GM12878 (cell line): Measurements from ENCODE around the gene CD83. TPM values are rescaled to one million over a fixed set of nuclear protein-coding genes. Genes with fewer than 3 reads are reported as not detected.

Experiments
- ATAC-seq: fragments of 200-7000 bp; cut with Tn5 transposase; 3 replicates; pipeline ENCODE4 v1.9.1; 2020; ENCODE audit warnings: mild to moderate bottlenecking, moderate library complexity
- BruUV-seq: library from RNA; stranded (reverse); fragments of 400-500 nt; replicated peaks from 2 replicates; lab custom pipeline; 2021; lab: Mats Ljungman, UMichigan
- CTCF ChIA-PET: fragments of 300-600 bp; sonication (Branson Sonifier 250); formaldehyde crosslinking; extraction: SDS; loops from one replicate; lab custom pipeline; 2021; ENCODE audit warnings: inconsistent platforms; lab: Yijun Ruan, JAX
- POLR2A ChIA-PET: fragments of 350-600 bp; formaldehyde crosslinking; extraction: SDS; loops from one replicate; lab custom pipeline; 2021; ENCODE audit warnings: inconsistent platforms; lab: Charles Lee
- RAD21 ChIA-PET: fragments of 300-600 bp; sonication (Branson Sonifier 250); formaldehyde crosslinking; loops from one replicate; lab custom pipeline; 2023; ENCODE audit warnings: antibody characterized with exemption; ENCODE audit not compliant: unreplicated experiment; lab: Charles Lee
- SMC1A ChIA-PET: fragments of 300-600 bp; sonication (Branson Sonifier 250); formaldehyde crosslinking; loops from one replicate; lab custom pipeline; 2023; ENCODE audit not compliant: unreplicated experiment, uncharacterized antibody; lab: Charles Lee
- DNase-seq: peaks from one replicate; pipeline ENCODE4 v3.0.0-alpha.2; 2011; ENCODE audit warnings: low read depth, low spot score
- FAIRE-seq: peaks from 3 replicates; lab custom pipeline; 2011; peaks lifted over from hg19 to GRCh38; lab: Jason Lieb, UNC
- H2AFZ ChIP-seq: 2 replicates; pipeline ENCODE4 v1.6.0; 2011; ENCODE audit warnings: low read depth, low read length, control low read depth; ENCODE audit not compliant: control insufficient read depth
- H3K27ac ChIP-seq: 2 replicates; pipeline ENCODE4 v1.5.1; 2011; ENCODE audit warnings: control low read depth; ENCODE audit not compliant: control insufficient read depth, insufficient read depth
- H3K27me3 ChIP-seq, 2 experiments: replicated peaks in 1 of 2; 2 replicates each; pipeline versions ENCODE4 v1.6.0 to v1.6.1; 2011; ENCODE audit warnings: low read length in 1 of 2; ENCODE audit not compliant: control insufficient read depth in 2 of 2, insufficient read depth in 2 of 2
- H3K36me3 ChIP-seq, 2 experiments: 2 replicates each; pipeline ENCODE4 v1.5.1; 2011; ENCODE audit warnings: low read length in 1 of 2; ENCODE audit not compliant: control insufficient read depth in 2 of 2, insufficient read depth in 2 of 2
- H3K4me1 ChIP-seq: 2 replicates; pipeline ENCODE4 v1.6.1; 2011; ENCODE audit warnings: mild to moderate bottlenecking, low read length, moderate library complexity, mixed read lengths; ENCODE audit not compliant: control insufficient read depth, insufficient read depth
- H3K4me2 ChIP-seq: 2 replicates; pipeline ENCODE4 v1.6.0; 2011; ENCODE audit warnings: control low read depth; ENCODE audit not compliant: control insufficient read depth, insufficient read depth
- H3K4me3 ChIP-seq: fragments of 200-600 bp; sonication (generic); 2 replicates; pipeline ENCODE4 v1.5.1; 2016
- H3K79me2 ChIP-seq: 2 replicates; pipeline ENCODE4 v1.6.0; 2011; ENCODE audit warnings: low read length; ENCODE audit not compliant: control insufficient read depth, insufficient read depth
- H3K9ac ChIP-seq: 2 replicates; pipeline ENCODE4 v1.8.0; 2011; ENCODE audit warnings: low read length, control low read depth, mixed read lengths; ENCODE audit not compliant: control insufficient read depth, insufficient read depth
- H3K9me3 ChIP-seq: replicated peaks from 3 replicates; pipeline ENCODE4 v1.5.1; 2011; ENCODE audit warnings: mild to moderate bottlenecking, low read length; ENCODE audit not compliant: control insufficient read depth, insufficient read depth
- H4K20me1 ChIP-seq: 2 replicates; pipeline ENCODE4 v1.6.0; 2011; ENCODE audit not compliant: control insufficient read depth, insufficient read depth
- EP300 ChIP-seq, 2 experiments: fragments of 150-350 bp in 1 of 2; IDR thresholded peaks; 2 replicates each; pipeline ENCODE4 v1.6.1; 2011 to 2012; ENCODE audit warnings: low read depth in 2 of 2, low read length in 2 of 2, borderline replicate concordance in 1 of 2, improper control_type of control experiment in 1 of 2, inconsistent platforms in 1 of 2; ENCODE audit not compliant: control insufficient read depth in 1 of 2
- KLF5 ChIP-seq: fragments of 450-650 bp; IDR thresholded peaks from 2 replicates; pipeline ENCODE4 v1.6.1; 2014; ENCODE audit warnings: mild to moderate bottlenecking; ENCODE audit not compliant: partially characterized antibody
- POU2F2 ChIP-seq: IDR thresholded peaks from 3 replicates; pipeline ENCODE4 v1.6.1; 2011; ENCODE audit warnings: low read depth, mild to moderate bottlenecking, low read length, borderline replicate concordance
- RAD51 ChIP-seq: fragments of 450-650 bp; IDR thresholded peaks from 2 replicates; pipeline ENCODE4 v1.6.1; 2016; ENCODE audit warnings: moderate library complexity, mild to moderate bottlenecking, inconsistent platforms
- RELB ChIP-seq: fragments of 450-650 bp; IDR thresholded peaks from 2 replicates; pipeline ENCODE4 v1.6.1; 2017; ENCODE audit warnings: low read depth, mild to moderate bottlenecking, moderate library complexity
- SMARCA5 ChIP-seq: fragments of 450-650 bp; IDR thresholded peaks from 2 replicates; pipeline ENCODE4 v1.6.1; 2017; ENCODE audit warnings: mild to moderate bottlenecking
- SP1 ChIP-seq: IDR thresholded peaks from one replicate; pipeline ENCODE4 v1.6.1; 2011; ENCODE audit warnings: low read depth, low read length
- SPI1 ChIP-seq: IDR thresholded peaks from 2 replicates; pipeline ENCODE4 v1.6.1; 2011; ENCODE audit warnings: low read depth, mild to moderate bottlenecking, low read length, moderate library complexity, borderline replicate concordance; ENCODE audit not compliant: insufficient read depth
- TARDBP ChIP-seq: IDR thresholded peaks from 2 replicates; pipeline ENCODE4 v1.6.1; 2016; ENCODE audit warnings: borderline replicate concordance
- ZNF207 ChIP-seq: fragments of 450-650 bp; IDR thresholded peaks from 2 replicates; pipeline ENCODE4 v1.6.1; 2014; ENCODE audit warnings: antibody characterized with exemption, mild to moderate bottlenecking, borderline replicate concordance
- ZNF592 ChIP-seq: fragments of 450-650 bp; IDR thresholded peaks from 2 replicates; pipeline ENCODE4 v1.6.1; 2017; ENCODE audit warnings: mild to moderate bottlenecking, moderate library complexity
- WGBS: methylation state at CpG from one replicate; pipeline ENCODE4 v1.1.6; 2016; ENCODE audit warnings: low lambda C conversion rate; ENCODE audit not compliant: insufficient replicate concordance, insufficient coverage; ENCODE audit errors: missing lambda C conversion rate; 5-methylcytosine and 5-hydroxymethylcytosine counted together
- in situ Hi-C: fragments of 300-500 bp; cut with MboI; formaldehyde crosslinking; loops from 9 replicates; pipeline ENCODE4 v1.14.3; 2018; ENCODE audit warnings: mixed read lengths
- intact Hi-C: fragments of 100-400 bp; cut with micrococcal nuclease; formaldehyde crosslinking; loops from one replicate; pipeline ENCODE4 v1.14.2; 2022; ENCODE audit not compliant: unreplicated experiment
- polyA plus RNA-seq, 11 experiments: library from polyadenylated mRNA; depleted of rRNA in 4 of 11; unstranded in 6 of 11; stranded (reverse) in 5 of 11; fragments of >200 nt; fragmentation: Nextera tagmentation in 4 of 11; fragmentation: Illumina TruSeq in 1 of 11; extraction: Ambion mirVana in 4 of 11; extraction: Trizol in 1 of 11; gene quantifications; 1 replicate in 1 of 11; 2 replicates in 10 of 11; pipeline versions ENCODE4 v1.2.1 to v1.2.3, GENCODE V29; 2011 to 2016; ENCODE audit warnings: inconsistent platforms in 2 of 11, missing spikeins in 2 of 11, low read depth in 1 of 11
- total RNA-seq, 4 experiments: library from RNA; depleted of rRNA in 3 of 4; stranded (reverse); fragments of >200 nt in 3 of 4; fragmentation: Illumina TruSeq in 1 of 4; extraction: Trizol in 1 of 4; gene quantifications; 2 replicates each; pipeline versions ENCODE4 v1.2.1 to v1.2.3, GENCODE V29; 2013 to 2021

Gene CD83
- total and polyA plus RNA-seq, 10 of the 15 experiments (the other 5 are each of a cell fraction or from before 2014, with no cell fraction given): 76.1 to 174 (median 129) TPM

GRCh38 chr6:14088600-14089192 lies 28.9 kb upstream of the CD83 start:
- peak overlapping the region; percentile 4; the same call in 1 of the 2 replicates for H3K4me3 ChIP-seq
- intact Hi-C loops (no loop called here), in situ Hi-C loops (no loop called here)
- ChIA-PET SMC1A (interaction anchor here (0.7 to 16.9 kb wide), 10 partner anchors 13 to 180 kb away, joined by 3 to 319 read pairs (median 4); partner anchors contain the start of gene CD83), POLR2A (interaction anchor here (0.5 to 2.9 kb wide), 7 partner anchors 9 to 869 kb away, joined by 3 to 20 read pairs (median 5); no protein-coding TSS in a partner anchor), CTCF (interaction anchor here (0.7 to 5.4 kb wide), 7 partner anchors 10 to 37 kb away, joined by 3 to 28 read pairs (median 6); no protein-coding TSS in a partner anchor), RAD21 (interaction anchor here (1.0 to 10.3 kb wide), 5 partner anchors 9 to 33 kb away, joined by 3 to 164 read pairs (median 13); partner anchors contain the start of gene CD83)
- H4K20me1 ChIP-seq: no peaks in the 10 kb centered on the region
- peaks cover 61% of the 10 kb centered on the region for H3K4me1 ChIP-seq
- H3K27ac ChIP-seq: 0 out of 2 replicates have a peak overlapping the region, but pooled peaks have one; percentile 5
- ATAC-seq: peak; percentile 21
- 2% methylated on average over 4 of the region's 4 CpGs for WGBS
- H3K79me2 ChIP-seq: no peaks in the 10 kb centered on the region
- TF ChIP-seq POU2F2 (no peak), EP300 (IDR thresholded peaks at IDR 0.05; ENCODE audit: borderline replicate concordance in 1 of 2, control insufficient read depth in 1 of 2, low read depth in 2 of 2, low read length in 2 of 2) (0 out of 4 replicates have a peak, but pooled peaks of 1 of the 2 experiments have one; percentile 20), RELB (no peak), TARDBP (no peak), SMARCA5 (peak; percentile 40; the same call in 1 of the 2 replicates), KLF5 (no peak), SPI1 (0 out of 2 replicates have a peak, but pooled peaks have one; percentile 8), ZNF592 (no peak), RAD51 (no peak), ZNF207 (no peak), SP1 (no peak)
- no TSS peak for BruUV-seq
- no peak overlapping the region for H3K9ac ChIP-seq
- peak overlapping the region; percentile 66 for H3K4me2 ChIP-seq
- no peaks in the 10 kb centered on the region for H3K27me3 ChIP-seq
- no peak overlapping the region; the same call in 1 of the 2 replicates for H2AFZ ChIP-seq
- H3K9me3 ChIP-seq: no peaks in the 10 kb centered on the region; the same call in 1 of the 3 replicates
- FAIRE-seq: no peak
- H3K36me3 ChIP-seq: no peaks in the 10 kb centered on the region
- DNase-seq: no peak
